H9 (cell line): ENCODE measurements around the gene CALML5. TPM values are rescaled to one million over a fixed set of nuclear protein-coding genes. Genes with fewer than 3 reads are reported as not detected.

ENCODE experiments used
- DNase-seq: peaks from one replicate; pipeline ENCODE4 v3.0.0-alpha.2; 2017
- H2AFZ ChIP-seq: one replicate; pipeline ENCODE4 v1.6.1; 2013; ENCODE audit warnings: mild to moderate bottlenecking, low read length, control low read depth, moderate library complexity
- H2AK5ac ChIP-seq: 2 replicates; pipeline ENCODE4 v1.6.1; 2013; ENCODE audit warnings: low read length, control low read depth, mixed read lengths; ENCODE audit not compliant: insufficient read length
- H2BK120ac ChIP-seq: one replicate; pipeline ENCODE4 v1.6.1; 2013; ENCODE audit warnings: low read depth, mild to moderate bottlenecking, low read length, control low read depth, inconsistent platforms; ENCODE audit not compliant: poor library complexity, severe bottlenecking
- H2BK12ac ChIP-seq: 2 replicates; pipeline ENCODE4 v1.6.1; 2013; ENCODE audit warnings: low read length, control low read depth, mixed read lengths, low read depth; ENCODE audit not compliant: insufficient read length
- H2BK15ac ChIP-seq: 2 replicates; pipeline ENCODE4 v1.6.1; 2013; ENCODE audit warnings: low read depth, low read length, control low read depth
- H2BK20ac ChIP-seq: one replicate; pipeline ENCODE4 v1.6.1; 2013; ENCODE audit warnings: low read depth, mild to moderate bottlenecking, low read length, control low read depth, inconsistent platforms; ENCODE audit not compliant: poor library complexity, severe bottlenecking
- H2BK5ac ChIP-seq: 2 replicates; pipeline ENCODE4 v1.6.1; 2013; ENCODE audit warnings: low read length, control low read depth, mixed read lengths; ENCODE audit not compliant: insufficient read length
- H3K14ac ChIP-seq: 2 replicates; pipeline ENCODE4 v1.6.1; 2013; ENCODE audit warnings: low read length, control low read depth; ENCODE audit not compliant: insufficient read depth
- H3K18ac ChIP-seq: 2 replicates; pipeline ENCODE4 v1.6.1; 2013; ENCODE audit warnings: low read depth, mild to moderate bottlenecking, mixed read lengths, low read length, control low read depth; ENCODE audit not compliant: insufficient read length
- H3K23ac ChIP-seq: 2 replicates; pipeline ENCODE4 v1.6.1; 2013; ENCODE audit warnings: low read length, control low read depth, mixed read lengths, low read depth; ENCODE audit not compliant: insufficient read length
- H3K23me2 ChIP-seq: 2 replicates; pipeline ENCODE4 v1.6.1; 2013; ENCODE audit warnings: low read depth, mild to moderate bottlenecking, mixed read lengths, low read length, control low read depth; ENCODE audit not compliant: insufficient read length, poor library complexity, severe bottlenecking
- H3K27ac ChIP-seq: 2 replicates; pipeline ENCODE4 v1.5.1; 2013; ENCODE audit warnings: low read length, control low read depth, mixed read lengths, low read depth; ENCODE audit not compliant: insufficient read length
- H3K27me3 ChIP-seq: 2 replicates; pipeline ENCODE4 v1.6.1; 2013; ENCODE audit warnings: low read length, control low read depth, inconsistent platforms; ENCODE audit not compliant: insufficient read depth
- H3K4ac ChIP-seq: 2 replicates; pipeline ENCODE4 v1.6.1; 2013; ENCODE audit warnings: low read depth, mild to moderate bottlenecking, control low read depth, inconsistent platforms, low read length, moderate library complexity
- H3K4me1 ChIP-seq: 2 replicates; pipeline ENCODE4 v1.6.1; 2013; ENCODE audit warnings: low read length, control low read depth, inconsistent platforms; ENCODE audit not compliant: insufficient read depth
- H3K4me2 ChIP-seq: 2 replicates; pipeline ENCODE4 v1.6.1; 2013; ENCODE audit warnings: low read length, control low read depth, mixed read lengths; ENCODE audit not compliant: insufficient read length, insufficient read depth
- H3K56ac ChIP-seq: 2 replicates; pipeline ENCODE4 v1.6.1; 2013; ENCODE audit warnings: low read depth, mild to moderate bottlenecking, mixed read lengths, low read length, control low read depth; ENCODE audit not compliant: insufficient read length
- H3K79me1 ChIP-seq: 2 replicates; pipeline ENCODE4 v1.6.1; 2013; ENCODE audit warnings: low read depth, mild to moderate bottlenecking, moderate library complexity, low read length, control low read depth, inconsistent platforms; ENCODE audit not compliant: insufficient read depth, poor library complexity, severe bottlenecking
- H3K79me2 ChIP-seq: 2 replicates; pipeline ENCODE4 v1.6.1; 2013; ENCODE audit warnings: low read length, control low read depth, inconsistent platforms; ENCODE audit not compliant: insufficient read depth
- H3K9ac ChIP-seq: 2 replicates; pipeline ENCODE4 v1.6.1; 2013; ENCODE audit warnings: low read length, control low read depth, mixed read lengths; ENCODE audit not compliant: insufficient read length; ENCODE audit errors: extremely low read depth
- H3K9me3 ChIP-seq: one replicate; pipeline ENCODE4 v1.6.1; 2013; ENCODE audit warnings: low read depth, low read length, inconsistent platforms; ENCODE audit not compliant: control insufficient read depth
- H3T11ph ChIP-seq: one replicate; pipeline ENCODE4 v1.6.1; 2013; ENCODE audit warnings: mild to moderate bottlenecking, low read length, control low read depth, inconsistent platforms
- H4K20me1 ChIP-seq: one replicate; pipeline ENCODE4 v1.6.1; 2013; ENCODE audit not compliant: control insufficient read depth, insufficient read length, insufficient read depth
- H4K5ac ChIP-seq: 2 replicates; pipeline ENCODE4 v1.6.1; 2013; ENCODE audit warnings: low read depth, mild to moderate bottlenecking, mixed read lengths, low read length, control low read depth; ENCODE audit not compliant: insufficient read length
- H4K8ac ChIP-seq: replicated peaks from 2 replicates; pipeline ENCODE4 v1.6.1; 2013; ENCODE audit warnings: low read length, control low read depth, mixed read lengths, low read depth; ENCODE audit not compliant: insufficient read length
- H4K91ac ChIP-seq: 2 replicates; pipeline ENCODE4 v1.6.1; 2013; ENCODE audit warnings: low read depth, mild to moderate bottlenecking, moderate library complexity, mixed read lengths, low read length, control low read depth; ENCODE audit not compliant: insufficient read length
- H3K27ac Mint-ChIP-seq, 3 experiments: 2 replicates in 2 of 3; 3 replicates in 1 of 3; pipeline ENCODE4 v1.8.0; 2020 to 2021; ENCODE audit warnings: mixed read lengths in 3 of 3, mild to moderate bottlenecking in 1 of 3, moderate library complexity in 1 of 3
- H3K27me3 Mint-ChIP-seq: 2 replicates; pipeline ENCODE4 v1.8.0; 2021; ENCODE audit warnings: low read depth, mild to moderate bottlenecking, moderate library complexity, mixed read lengths
- H3K36me3 Mint-ChIP-seq, 3 experiments: 2 replicates in 2 of 3; 3 replicates in 1 of 3; pipeline ENCODE4 v1.8.0; 2020 to 2021; ENCODE audit warnings: low read depth in 3 of 3, mixed read lengths in 3 of 3; ENCODE audit not compliant: insufficient read depth in 1 of 3
- H3K4me1 Mint-ChIP-seq, 2 experiments: 2 replicates each; pipeline ENCODE4 v1.8.0; 2020; ENCODE audit warnings: mixed read lengths in 2 of 2
- H3K4me3 Mint-ChIP-seq, 2 experiments: 2 replicates in 1 of 2; 3 replicates in 1 of 2; pipeline ENCODE4 v1.8.0; 2020 to 2021; ENCODE audit warnings: mild to moderate bottlenecking in 2 of 2, mixed read lengths in 2 of 2, moderate library complexity in 1 of 2
- H3K9me3 Mint-ChIP-seq, 2 experiments: 2 replicates in 1 of 2; 3 replicates in 1 of 2; pipeline ENCODE4 v1.8.0; 2020; ENCODE audit warnings: mild to moderate bottlenecking in 2 of 2, mixed read lengths in 2 of 2, moderate library complexity in 1 of 2
- WGBS: extraction: QIAGEN DNeasy Blood & Tissue Kit; methylation state at CpG from one replicate; pipeline ENCODE4 v1.1.7; 2013; ENCODE audit warnings: missing lambda C conversion rate, low lambda C conversion rate, mixed read lengths; ENCODE audit not compliant: insufficient read length; ENCODE audit errors: extremely low coverage; 5-methylcytosine and 5-hydroxymethylcytosine counted together
- total RNA-seq: library from RNA; stranded (reverse); gene quantifications from 2 replicates; pipeline ENCODE4 v1.2.1, GENCODE V29; 2021
- TF ChIP-seq, protein P1 (sequence below): fragments of 200-600 bp; sonication (generic); conservative IDR thresholded peaks from 3 replicates; pipeline ENCODE4 v1.8.0; 2021; ENCODE audit warnings: antibody characterized with exemption, mild to moderate bottlenecking

CALML5 gene
- total RNA-seq, 1 experiment from 2014 or later = not detected

DNA sequence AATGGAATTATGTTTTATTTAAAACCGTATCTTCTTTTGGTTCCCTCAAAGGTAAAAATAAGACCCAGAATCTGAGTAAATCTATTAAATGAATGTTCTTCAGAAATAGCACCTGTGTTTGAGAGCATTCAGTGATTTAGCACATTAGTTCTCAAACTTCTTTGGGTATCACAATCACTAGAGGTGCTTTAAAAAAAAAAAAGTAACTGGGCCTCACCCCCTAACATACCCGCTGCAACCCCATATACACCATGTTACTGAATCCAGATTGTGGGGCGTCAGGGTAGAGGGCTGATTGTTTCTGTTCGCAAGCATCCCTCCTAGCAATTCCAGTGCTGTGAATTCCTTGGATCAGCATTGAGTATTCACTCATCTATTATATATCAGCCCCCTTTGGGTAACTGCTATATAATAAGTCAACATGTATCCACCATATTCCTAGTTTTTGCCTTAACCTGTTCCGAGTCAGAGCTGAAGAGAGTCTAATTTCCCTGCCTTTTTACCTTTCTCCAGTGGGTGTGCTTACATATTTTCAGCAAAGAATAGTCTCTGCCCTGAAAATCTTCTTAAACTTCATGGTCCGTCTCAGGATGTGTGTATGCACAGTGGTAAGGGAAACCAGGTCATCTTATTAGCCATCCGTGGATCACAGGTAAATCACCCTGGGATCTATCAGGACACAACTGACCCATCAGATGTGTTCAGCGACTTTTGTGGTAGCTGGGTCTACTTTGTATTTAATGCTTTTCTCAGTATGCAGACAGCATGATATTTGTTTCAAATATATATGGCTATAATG lies 40.2 kb downstream of the CALML5 start:
- Histone ChIP-seq H3K27me3 (no peaks in the 10 kb centered on the region), H3K23ac (no peak overlapping the region), H3K4me1 (no peaks in the 10 kb centered on the region; the same call in 1 of the 2 replicates), H3T11ph (no peak overlapping the region), H3K79me1 (no peaks in the 10 kb centered on the region), H3K9ac (no peak overlapping the region), H3K9me3 (no peaks in the 10 kb centered on the region), H2BK120ac (no peak overlapping the region), H4K91ac (no peak overlapping the region), H3K4me2 (no peak overlapping the region), H2BK20ac (no peak overlapping the region), H2BK5ac (no peak overlapping the region), H3K4ac (no peak overlapping the region), H4K8ac (no peak overlapping the region), H3K23me2 (no peaks in the 10 kb centered on the region), H3K56ac (no peak overlapping the region), H2AFZ (no peak overlapping the region), H3K79me2 (no peaks in the 10 kb centered on the region), H3K18ac (no peak overlapping the region), H4K5ac (no peak overlapping the region), H2AK5ac (no peak overlapping the region), H3K14ac (no peak overlapping the region), H4K20me1 (no peaks in the 10 kb centered on the region), H2BK12ac (no peak overlapping the region), H2BK15ac (no peak overlapping the region), H3K27ac (no peak overlapping the region)
- no peak for DNase-seq
- Mint-ChIP-seq H3K4me3 (no peak overlapping the region), H3K4me1 (peaks cover 4 to 18% of the 10 kb centered on the region in 2 experiments; a peak in 3 of 4 replicates), H3K27me3 (peaks cover 2% of the 10 kb centered on the region), H3K36me3 (peaks cover 53 to 92% (median 74%) of the 10 kb centered on the region in 3 experiments), H3K27ac (no peak overlapping the region), H3K9me3 (peaks cover 6 to 27% of the 10 kb centered on the region in 2 experiments; a peak in 3 of 5 replicates)
- TF ChIP-seq, protein P1, sequence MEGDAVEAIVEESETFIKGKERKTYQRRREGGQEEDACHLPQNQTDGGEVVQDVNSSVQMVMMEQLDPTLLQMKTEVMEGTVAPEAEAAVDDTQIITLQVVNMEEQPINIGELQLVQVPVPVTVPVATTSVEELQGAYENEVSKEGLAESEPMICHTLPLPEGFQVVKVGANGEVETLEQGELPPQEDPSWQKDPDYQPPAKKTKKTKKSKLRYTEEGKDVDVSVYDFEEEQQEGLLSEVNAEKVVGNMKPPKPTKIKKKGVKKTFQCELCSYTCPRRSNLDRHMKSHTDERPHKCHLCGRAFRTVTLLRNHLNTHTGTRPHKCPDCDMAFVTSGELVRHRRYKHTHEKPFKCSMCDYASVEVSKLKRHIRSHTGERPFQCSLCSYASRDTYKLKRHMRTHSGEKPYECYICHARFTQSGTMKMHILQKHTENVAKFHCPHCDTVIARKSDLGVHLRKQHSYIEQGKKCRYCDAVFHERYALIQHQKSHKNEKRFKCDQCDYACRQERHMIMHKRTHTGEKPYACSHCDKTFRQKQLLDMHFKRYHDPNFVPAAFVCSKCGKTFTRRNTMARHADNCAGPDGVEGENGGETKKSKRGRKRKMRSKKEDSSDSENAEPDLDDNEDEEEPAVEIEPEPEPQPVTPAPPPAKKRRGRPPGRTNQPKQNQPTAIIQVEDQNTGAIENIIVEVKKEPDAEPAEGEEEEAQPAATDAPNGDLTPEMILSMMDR = no peak
- WGBS = no CpG with 5 or more reads among the region's 8 CpGs
